ENCODE measurements around the gene GEMIN7.

Gene GEMIN7

DNA sequence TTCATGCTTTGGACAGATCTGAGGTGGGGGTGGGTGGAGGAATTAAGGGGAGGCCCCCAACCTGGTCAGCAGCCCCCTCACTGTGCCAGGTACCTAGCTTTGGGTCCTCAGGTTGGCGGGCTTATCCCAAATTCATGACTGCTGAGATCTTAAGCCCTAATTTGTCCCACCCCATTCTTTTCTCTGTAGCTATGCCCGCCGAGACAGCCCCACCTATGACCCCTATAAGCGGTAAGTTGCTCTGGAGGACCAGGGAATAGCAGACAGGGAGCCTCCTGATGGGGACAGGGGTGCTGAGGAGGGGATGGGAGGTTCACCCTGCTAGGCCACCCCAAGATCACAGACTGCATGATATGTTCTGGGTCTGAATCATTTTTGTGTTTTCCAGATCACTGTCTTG is 17.1 kb upstream of the GEMIN7 start:
- no peak for DNase-seq (ENCODE audit: low spot score)

DNA sequence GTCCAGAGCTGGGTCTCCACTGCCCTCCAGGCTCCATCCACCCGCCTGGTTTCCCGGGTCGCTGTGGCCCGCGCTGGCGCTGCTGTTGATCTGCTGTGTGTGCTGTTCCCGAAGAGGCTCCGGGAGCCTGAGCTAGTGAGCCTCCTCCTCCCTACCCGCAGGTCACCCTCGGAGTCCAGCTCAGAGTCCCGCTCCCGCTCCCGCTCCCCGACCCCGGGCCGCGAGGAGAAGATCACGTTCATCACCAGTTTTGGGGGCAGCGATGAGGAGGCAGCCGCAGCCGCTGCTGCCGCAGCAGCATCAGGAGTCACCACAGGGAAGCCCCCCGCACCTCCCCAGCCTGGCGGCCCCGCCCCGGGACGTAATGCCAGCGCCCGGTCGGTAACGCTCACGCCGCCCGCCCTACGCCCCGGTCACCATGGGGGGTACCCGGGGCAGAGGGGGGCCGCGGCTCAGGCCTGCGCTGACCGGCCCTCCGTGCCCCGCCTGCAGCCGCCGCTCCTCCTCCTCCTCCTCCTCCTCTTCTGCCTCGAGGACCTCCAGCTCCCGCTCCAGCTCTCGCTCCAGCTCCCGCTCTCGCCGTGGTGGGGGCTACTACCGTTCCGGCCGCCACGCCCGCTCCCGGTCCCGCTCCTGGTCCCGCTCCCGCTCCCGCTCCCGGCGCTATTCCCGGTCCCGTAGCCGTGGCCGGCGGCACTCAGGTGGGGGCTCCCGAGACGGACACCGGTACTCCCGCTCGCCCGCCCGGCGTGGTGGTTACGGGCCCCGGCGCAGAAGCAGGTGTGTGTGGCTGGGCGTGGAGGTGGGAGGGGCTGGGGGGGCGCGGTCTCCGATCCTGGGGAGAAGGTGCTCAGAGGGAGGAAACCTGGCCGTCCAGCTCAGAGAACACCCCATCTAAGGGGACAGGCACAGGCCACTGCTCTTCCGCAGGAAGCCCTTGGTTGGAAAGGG is 14.9 kb upstream of the GEMIN7 start:
- no peak for DNase-seq (ENCODE audit: low spot score)

DNA sequence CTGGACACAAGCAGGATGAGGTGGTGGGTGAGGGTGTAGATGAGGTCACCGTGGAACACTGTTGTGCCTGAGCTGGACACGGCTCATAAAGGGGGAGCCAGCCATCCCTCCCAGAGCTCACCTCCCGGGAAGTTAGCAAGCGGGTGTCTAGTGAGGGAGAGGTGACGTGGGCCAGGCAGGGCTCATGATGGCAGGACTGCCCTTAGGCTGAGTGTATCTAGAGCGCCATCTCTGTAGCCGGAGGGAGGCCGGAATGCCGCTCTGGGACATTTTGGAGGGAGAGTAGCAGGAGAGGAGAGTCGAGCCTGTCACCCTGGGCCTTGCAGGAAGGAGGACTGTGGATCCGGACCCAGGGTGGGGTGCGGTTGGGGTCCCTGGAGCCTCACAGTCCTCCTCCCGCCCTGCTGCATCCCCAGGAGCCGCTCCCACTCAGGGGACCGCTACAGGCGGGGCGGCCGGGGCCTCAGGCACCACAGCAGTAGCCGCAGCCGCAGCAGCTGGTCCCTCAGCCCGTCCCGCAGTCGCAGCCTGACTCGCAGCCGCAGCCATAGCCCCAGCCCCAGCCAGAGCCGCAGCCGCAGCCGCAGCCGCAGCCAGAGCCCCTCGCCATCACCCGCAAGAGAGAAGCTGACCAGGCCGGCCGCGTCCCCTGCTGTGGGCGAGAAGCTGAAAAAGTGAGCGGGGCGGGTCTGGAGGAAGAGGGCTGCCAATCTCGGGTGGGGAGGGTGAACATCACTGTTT is 12.0 kb upstream of the GEMIN7 start:
- no peak for DNase-seq (ENCODE audit: low spot score)

- DNase-seq (ENCODE audit: low spot score): no peak
These were observed 11.0 kb upstream of the GEMIN7 start for GRCh38 chr19:45068041-45068440.

DNA sequence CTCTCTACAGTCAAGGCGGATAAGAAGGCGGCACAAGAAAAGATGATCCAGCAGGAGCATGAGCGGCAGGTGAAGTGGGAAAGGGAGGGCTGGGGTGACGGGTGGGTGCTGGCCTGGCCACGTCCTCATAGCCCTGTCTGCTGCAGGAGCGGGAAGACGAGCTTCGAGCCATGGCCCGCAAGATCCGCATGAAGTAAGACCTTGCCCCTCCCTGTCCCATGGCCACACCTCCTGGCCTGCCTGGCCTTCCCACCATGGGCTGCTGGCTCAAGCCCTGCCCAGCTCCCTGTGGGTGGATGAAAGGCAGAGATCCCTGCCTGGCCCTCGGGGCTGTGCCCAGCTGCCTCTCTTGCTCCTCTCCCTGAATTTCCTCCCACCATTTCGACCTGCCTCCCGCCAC is 10.0 kb upstream of the GEMIN7 start:
- DNase-seq (ENCODE audit: low spot score): no peak

DNA sequence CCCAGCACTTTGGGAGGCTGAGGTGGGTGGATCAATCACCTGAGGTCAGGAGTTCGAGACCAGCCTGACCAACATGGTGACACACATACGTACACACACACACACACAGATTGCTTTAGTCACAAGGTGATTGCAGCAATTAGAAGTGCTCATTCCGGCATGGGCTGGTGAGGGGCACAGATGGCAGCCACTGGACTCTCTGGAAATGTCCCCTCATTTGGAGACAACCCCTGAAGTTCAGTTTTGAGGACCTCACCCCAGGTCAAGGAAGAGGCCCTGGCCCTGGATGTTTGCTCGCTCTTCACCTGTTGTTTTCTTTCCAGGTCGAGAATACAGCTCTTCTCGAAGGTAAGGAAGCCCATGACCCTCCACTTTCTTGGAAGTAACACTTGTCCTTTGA is 8.8 kb upstream of the GEMIN7 start:
- no peak for DNase-seq (ENCODE audit: low spot score)

DNA sequence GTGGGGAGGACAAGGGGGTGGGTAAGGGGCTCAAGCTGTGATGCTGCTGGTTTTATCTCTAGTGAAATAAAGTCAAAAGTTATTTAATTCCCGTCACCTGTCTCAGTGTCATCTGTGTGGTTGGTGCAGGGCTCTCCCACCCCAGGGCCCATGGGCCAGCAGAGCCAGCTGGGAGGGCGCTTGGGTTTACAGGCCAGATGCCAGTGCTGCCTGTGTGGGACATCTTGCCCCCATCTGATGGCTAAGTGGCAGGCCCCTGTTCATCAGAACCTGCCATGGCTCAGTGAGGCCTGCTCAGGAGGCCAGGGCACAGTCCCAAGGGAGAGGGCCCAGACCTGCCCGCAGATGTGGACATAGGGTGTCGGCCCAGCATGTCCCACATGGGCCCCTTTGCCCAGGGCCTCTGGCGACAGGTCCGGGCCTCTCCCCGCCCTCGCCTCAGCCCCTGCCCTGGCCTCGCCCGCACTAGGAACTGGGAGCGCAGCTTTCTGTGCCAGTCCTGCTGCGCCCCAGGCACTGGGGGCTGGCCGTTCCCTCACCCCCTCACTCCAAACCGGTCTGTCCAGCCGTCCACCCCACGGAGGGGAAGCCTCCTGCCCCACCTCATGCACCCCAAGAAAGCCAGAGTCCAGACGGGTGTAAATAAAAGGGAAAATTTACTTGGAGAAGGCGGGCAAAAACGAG is 8.1 kb upstream of the GEMIN7 start:
- DNase-seq (ENCODE audit: low spot score): no peak

GRCh38 chr19:45071545-45071938 is 7.5 kb upstream of the GEMIN7 start:
- DNase-seq (ENCODE audit: low spot score): no peak

DNA sequence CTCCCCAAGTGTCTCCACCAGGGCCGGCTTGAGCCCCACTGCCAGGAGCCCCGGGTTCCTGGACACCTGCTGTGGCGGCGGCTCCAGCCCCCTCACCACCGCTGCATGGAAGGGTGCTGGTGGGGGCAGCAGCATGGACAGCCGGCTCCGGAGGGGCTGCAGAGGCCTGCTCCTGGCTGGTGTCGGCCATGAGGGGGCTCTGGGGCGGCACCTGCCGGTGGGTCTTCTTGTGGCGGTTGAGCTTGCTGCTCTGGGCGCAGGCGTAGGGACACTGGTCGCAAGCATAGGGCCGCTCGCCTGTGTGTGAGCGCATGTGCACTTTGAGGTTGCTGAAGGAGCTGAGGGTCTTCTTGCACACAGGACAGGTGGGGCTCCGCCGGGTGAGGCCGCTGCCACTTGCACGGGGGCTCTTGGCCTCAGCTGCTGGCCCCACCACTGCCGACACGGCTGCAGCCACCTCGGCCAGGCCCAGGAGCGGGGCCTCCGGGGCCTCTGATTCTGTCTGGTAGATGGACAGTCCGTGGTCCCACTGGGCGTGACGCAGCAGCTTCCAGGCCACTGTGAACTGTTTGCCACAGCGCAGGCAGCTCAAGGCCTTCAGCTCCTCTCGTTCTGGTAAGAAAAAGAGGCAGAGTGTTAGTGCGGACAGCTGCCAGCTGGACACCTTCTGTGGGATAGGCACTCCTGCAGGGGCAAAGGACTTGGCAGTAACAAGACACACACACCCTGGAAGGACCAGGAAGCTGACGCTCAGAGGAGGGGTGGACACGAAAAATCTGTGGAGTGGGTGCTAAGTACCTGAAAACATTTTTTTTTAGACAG is 6.9 kb upstream of the GEMIN7 start:
- no peak for DNase-seq (ENCODE audit: low spot score)

DNA sequence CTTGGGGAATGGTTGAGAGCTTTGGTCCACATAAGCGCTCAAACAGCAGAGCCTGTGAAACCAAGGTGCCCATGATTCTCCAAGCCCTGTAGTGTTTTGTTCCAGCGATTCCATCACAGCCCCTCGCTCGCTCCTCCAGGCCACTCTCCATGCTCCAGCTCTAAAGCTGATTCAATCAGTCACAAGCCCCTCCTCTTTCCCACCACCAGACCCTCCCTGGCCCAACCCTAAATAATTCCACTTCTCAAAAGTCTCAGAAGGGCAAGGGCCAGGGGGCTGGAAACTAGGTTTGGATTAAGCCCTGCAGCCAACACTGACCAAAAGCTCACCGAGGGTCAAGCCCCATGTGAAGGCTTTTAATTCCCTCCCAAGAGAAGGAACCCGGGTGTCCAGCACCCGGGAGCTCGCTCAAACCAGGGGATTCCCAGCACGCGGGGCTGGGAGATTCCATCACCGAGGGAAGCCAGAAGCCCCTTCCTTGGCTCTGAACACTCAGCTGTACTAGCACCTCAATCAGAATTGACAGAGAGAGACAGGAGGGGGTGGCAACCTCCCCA is 4.2 kb upstream of the GEMIN7 start:
- no peak for DNase-seq (ENCODE audit: low spot score)

DNA sequence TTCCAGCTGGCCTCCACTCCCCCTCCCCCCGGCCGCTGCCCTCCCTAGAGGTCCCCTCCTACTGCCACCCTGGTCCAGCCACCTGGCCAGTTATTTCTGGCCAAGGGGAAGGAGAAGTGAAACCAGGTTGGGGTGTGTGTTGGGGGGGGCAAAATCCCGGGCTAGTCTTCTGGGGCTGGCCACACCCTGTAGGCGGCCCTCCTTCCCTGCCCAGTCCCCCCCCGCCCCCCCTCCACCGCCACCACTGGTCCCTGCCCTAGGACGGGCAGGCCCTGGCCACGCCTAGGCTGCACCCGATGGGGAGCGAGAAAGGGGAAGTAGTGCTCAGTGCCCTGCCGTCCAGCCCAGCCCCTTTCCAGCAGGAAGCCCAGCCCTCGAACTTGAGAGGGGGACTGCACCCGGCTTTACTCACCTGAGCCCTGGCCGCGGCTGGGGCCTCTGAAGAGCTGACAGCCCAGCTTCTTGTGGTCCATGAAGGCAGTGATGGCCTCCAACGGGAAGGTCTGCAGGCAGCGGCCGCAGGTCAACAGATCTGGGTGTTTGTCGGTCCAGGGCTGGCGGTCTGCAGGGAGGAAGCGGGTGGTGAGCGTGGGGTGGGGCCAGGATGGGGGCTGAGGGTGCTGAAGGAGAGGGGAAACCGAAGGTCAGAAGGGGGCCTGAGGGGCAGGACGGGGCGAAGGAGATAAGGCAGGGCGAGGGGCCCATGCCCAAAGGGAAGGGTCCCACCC is 3.6 kb upstream of the GEMIN7 start:
- peak; percentile 40 for DNase-seq (ENCODE audit: low spot score)

DNA sequence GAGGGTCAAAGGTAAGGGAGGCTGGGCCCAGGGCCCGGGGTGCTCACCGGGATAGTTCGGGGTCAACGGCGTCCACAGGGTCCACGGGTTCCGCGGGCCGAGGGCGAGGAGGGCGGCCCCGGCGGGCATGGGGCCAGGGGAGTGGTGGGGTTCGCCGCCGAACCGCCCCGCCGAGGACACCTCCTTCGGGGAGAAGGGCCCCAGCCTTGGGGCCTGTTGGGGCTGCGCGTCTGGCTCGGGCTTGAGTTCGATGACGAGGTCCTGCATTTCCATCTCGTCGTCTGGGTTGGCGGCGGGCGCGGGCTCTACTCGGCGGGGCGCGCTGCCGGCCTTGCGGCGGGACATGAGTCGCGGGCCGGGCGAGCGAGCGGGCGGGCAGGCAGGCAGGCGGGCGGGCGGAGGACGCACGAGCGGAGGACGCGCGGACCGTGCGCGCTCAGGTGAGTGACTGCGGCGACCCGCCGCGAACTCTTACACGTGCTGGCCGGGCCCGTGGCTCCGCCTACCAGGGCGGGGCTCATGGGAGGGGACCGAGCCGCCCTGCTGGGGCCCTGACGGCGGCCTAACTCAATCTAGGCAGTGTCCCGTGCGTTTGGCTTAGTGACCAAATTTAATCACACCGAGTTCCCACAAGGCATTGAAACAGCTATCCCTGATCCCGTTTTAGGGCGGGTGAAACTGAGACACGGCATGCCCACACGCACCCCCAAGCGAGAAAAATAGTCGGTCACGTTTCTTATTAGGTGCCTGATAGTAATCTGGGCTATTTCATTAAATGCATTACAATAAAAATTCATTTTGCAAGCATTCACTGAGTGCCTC is 2.8 kb upstream of the GEMIN7 start, which contains the start of gene ZNF296:
TSS of gene ZNF296 (minus strand) at position 450 of the 822 bp plus-strand sequence. CDS start at position 345, 105 bp downstream.
- peak; percentile 76 for DNase-seq (ENCODE audit: low spot score)

DNA sequence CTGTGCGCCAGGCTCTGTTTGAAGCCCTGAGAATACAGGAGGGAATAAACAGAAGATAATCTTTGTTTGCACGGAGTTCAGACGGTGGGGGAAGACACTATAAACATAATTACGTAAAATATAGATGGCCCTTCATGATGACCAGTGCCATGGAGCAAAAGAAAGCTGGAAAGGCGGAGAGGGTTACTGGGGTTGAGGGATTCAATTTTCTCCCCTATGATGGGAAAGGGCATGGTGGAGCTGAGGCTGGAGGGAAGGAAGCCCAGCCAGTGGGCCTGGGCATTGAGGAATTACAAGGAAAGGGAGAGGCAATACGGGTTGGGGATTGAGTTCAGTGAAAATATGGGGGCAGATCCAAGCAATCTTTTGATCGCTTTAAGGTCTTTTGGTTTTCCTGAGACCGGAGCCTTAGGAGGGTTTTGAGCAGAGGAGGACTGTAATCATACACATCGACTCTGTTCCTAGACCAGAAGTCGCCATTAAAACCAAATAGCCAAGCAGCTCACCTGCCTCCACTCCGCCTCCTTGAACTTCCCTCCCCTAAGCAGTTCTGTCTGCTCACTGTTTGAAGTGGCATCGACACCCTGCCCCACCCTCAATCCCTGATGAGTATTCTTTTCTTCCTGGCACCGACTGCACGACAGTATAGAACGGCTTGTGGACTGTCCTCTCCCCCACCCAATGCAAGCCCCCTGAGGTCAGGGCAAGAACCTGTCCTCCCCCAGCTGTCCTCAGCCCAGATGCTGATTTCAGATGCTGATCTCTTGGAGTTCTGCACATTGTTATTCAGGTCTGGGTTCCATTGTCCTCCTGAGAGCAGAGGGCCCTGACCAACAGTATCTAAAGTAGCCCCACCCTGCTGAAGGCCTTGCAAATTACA is 2.0 kb upstream of the GEMIN7 start:
- DNase-seq (ENCODE audit: low spot score): peak; percentile 12

- DNase-seq (ENCODE audit: low spot score): no peak
These were observed 534 bp upstream of the GEMIN7 start for GRCh38 chr19:45078390-45079062.

DNA sequence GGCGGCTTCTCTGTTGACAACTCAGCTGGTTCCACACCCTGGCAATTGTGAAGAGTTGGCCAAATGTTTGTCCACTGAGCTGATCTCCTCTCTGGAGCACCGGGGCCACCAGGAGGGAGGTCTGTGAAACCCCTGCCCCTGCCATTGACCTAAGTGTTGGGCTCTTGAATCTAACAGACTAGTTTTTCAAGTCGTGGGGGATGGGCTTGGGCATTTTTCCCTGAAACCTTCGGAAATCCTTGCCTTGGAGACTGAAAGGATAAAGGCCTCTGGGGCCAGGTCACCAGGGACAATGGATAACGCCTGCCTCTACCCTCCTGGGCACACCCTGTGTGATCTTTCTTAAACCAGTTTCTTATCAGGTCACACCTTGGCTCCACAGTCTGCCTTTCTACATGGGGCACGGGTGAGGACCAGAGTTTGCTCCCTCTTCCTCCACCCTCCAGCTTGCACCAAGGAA is 881 bp downstream of the GEMIN7 start:
- DNase-seq (ENCODE audit: low spot score): no peak

DNA sequence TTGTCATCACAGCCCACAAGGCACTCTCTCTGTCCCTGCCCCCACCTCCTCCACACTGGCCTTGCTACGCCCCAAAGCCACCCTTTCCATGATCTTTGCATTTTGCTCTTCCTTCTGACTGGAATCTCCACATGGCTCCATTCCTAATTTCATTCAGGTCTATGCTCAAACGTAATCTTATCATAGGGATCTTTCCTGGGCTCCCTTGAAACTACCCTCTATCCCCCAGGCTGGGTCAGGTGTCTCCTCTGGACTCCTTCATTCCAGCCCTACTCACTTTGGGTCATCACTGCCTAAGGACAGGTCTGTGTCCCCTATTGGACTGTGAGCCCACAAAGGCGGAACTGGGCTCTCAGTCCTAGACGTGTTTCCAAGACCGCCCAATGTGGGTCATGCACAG is 3.1 kb downstream of the GEMIN7 start:
- no peak for DNase-seq (ENCODE audit: low spot score)

GRCh38 chr19:45086480-45086879 is 7.4 kb downstream of the GEMIN7 start:
- DNase-seq (ENCODE audit: low spot score): no peak

DNA sequence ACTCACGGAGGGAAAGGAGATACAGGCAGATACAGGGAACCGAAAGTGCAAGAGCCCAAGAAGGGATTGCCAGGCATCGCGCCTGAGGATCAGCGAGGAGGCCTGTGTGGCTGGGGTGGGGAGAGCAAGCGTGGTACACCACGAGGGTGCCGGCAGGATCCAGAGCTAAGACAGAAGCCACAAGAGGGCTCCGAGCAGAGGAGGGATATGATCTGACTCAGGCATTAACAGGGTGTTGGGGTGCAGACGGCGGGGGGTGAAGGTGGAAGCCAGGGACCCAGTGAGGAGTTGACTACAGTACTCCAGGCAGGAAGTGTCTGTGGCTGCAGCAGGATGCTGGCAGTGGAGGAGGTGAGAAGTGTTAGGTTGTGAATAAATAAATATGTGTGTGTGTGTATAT is 8.5 kb downstream of the GEMIN7 start:
- DNase-seq (ENCODE audit: low spot score): peak; percentile 79

Measured in CD4-positive, alpha-beta T cell treated with Interleukin-15 for 4 hours (primary cell).